Activated CD8-positive, alpha-beta T cell treated with anti-CD3 and anti-CD28 coated beads for 36 hours (primary cell): Measurements from ENCODE around the gene MTFP1. TPM values are rescaled to one million over a fixed set of nuclear protein-coding genes. Genes with fewer than 3 reads are reported as not detected.

Experiments
- ATAC-seq: fragments of 200-7000 bp; cut with Tn5 transposase; one replicate; pipeline ENCODE4 v1.10.0; 2021; ENCODE audit warnings: mild to moderate bottlenecking, moderate library complexity
- CTCF ChIA-PET: fragments of 350-600 bp; sonication (Branson Sonifier 250); formaldehyde crosslinking; loops from one replicate; lab custom pipeline; 2021; ENCODE audit warnings: antibody characterized with exemption; lab: Charles Lee
- POLR2A ChIA-PET: fragments of 350-600 bp; sonication (Branson Sonifier 250); formaldehyde crosslinking; loops from one replicate; lab custom pipeline; 2021; ENCODE audit warnings: antibody characterized with exemption; lab: Charles Lee
- DNase-seq: peaks from one replicate; pipeline ENCODE4 v3.0.0-alpha.2; 2020
- H3K27ac Mint-ChIP-seq: one replicate; pipeline ENCODE4 v1.8.0; 2021; ENCODE audit warnings: mild to moderate bottlenecking, mixed read lengths
- H3K27me3 Mint-ChIP-seq: one replicate; pipeline ENCODE4 v1.8.0; 2021; ENCODE audit warnings: mixed read lengths
- H3K36me3 Mint-ChIP-seq: one replicate; pipeline ENCODE4 v1.8.0; 2021; ENCODE audit warnings: low read depth, mixed read lengths
- H3K4me1 Mint-ChIP-seq: one replicate; pipeline ENCODE4 v1.8.0; 2021; ENCODE audit warnings: low read depth, mixed read lengths
- H3K4me3 Mint-ChIP-seq: one replicate; pipeline ENCODE4 v1.8.0; 2021; ENCODE audit warnings: mild to moderate bottlenecking, moderate library complexity, mixed read lengths
- H3K9me3 Mint-ChIP-seq: one replicate; pipeline ENCODE4 v1.8.0; 2021; ENCODE audit warnings: mixed read lengths
- CTCF ChIP-seq: fragments of 200-600 bp; IDR thresholded peaks from one replicate; pipeline ENCODE4 v1.8.0; 2022; ENCODE audit warnings: antibody characterized with exemption, mild to moderate bottlenecking
- intact Hi-C: fragments of 100-400 bp; cut with micrococcal nuclease; formaldehyde crosslinking; loops from one replicate; pipeline ENCODE4 v1.10.0; 2022
- total RNA-seq, 2 experiments: library from RNA; stranded (reverse); gene quantifications; one replicate each; pipeline ENCODE4 v1.2.3, GENCODE V29; 2021

Gene MTFP1
- total RNA-seq, 2 experiments from 2014 or later: 89.8 to 93.8 TPM

- TF ChIP-seq CTCF: no peak
- ATAC-seq (no peak), DNase-seq (no peak)
- intact Hi-C loops: no loop called here
- Mint-ChIP-seq H3K4me1 (peaks cover 10% of the 10 kb centered on the region), H3K27ac (no peak overlapping the region), H3K9me3 (no peaks in the 10 kb centered on the region), H3K4me3 (no peak overlapping the region), H3K27me3 (no peaks in the 10 kb centered on the region), H3K36me3 (peaks cover 12% of the 10 kb centered on the region)
- POLR2A ChIA-PET: interaction anchor here (0.9 to 2.7 kb wide), 9 partner anchors 10 to 155 kb away, joined by 3 to 10 read pairs (median 4); partner anchors contain the start of genes SEC14L2 and SEC14L3
- CTCF ChIA-PET: interaction anchor here (0.9 to 2.2 kb wide), 6 partner anchors 9 to 80 kb away, joined by 3 to 6 read pairs (median 5); partner anchors contain the start of genes MTFP1 and SEC14L2
Observed at GRCh38 chr22:30405731-30406130, 19.8 kb upstream of the MTFP1 start.

GRCh38 chr22:30406400-30406799 lies 19.2 kb upstream of the MTFP1 start:
- Mint-ChIP-seq H3K27ac (no peak overlapping the region), H3K36me3 (peaks cover 14% of the 10 kb centered on the region), H3K9me3 (no peaks in the 10 kb centered on the region), H3K27me3 (no peaks in the 10 kb centered on the region), H3K4me3 (no peak overlapping the region), H3K4me1 (peaks cover 10% of the 10 kb centered on the region)
- ATAC-seq: no peak
- POLR2A ChIA-PET: interaction anchor here (1.1 to 2.7 kb wide), 4 partner anchors 10 to 52 kb away, joined by 4 to 10 read pairs (median 5); partner anchors contain the start of gene SEC14L2
- intact Hi-C loops: no loop called here
- no peak for DNase-seq
- TF ChIP-seq CTCF: no peak
- CTCF ChIA-PET: interaction anchor here (0.9 to 2.2 kb wide), 5 partner anchors 8 to 79 kb away, joined by 3 to 6 read pairs (median 5); partner anchors contain the start of gene SEC14L2

GRCh38 chr22:30408388-30409102 lies 17.0 kb upstream of the MTFP1 start:
- ATAC-seq: peak; percentile 61
- no peak overlapping the region for H3K27ac Mint-ChIP-seq
- no peaks in the 10 kb centered on the region for H3K9me3 Mint-ChIP-seq
- intact Hi-C loops: no loop called here
- no peaks in the 10 kb centered on the region for H3K27me3 Mint-ChIP-seq
- CTCF ChIA-PET: interaction anchor here (0.9 to 1.6 kb wide), 3 partner anchors 17 to 121 kb away, joined by 3 to 4 read pairs (median 3); no protein-coding TSS in a partner anchor
- H3K4me3 Mint-ChIP-seq: no peak overlapping the region
- H3K36me3 Mint-ChIP-seq: peaks cover 19% of the 10 kb centered on the region
- POLR2A ChIA-PET: interaction anchor here (0.9 kb wide), 1 partner anchor 18 kb away, joined by 3 read pairs; no protein-coding TSS in a partner anchor
- H3K4me1 Mint-ChIP-seq: peaks cover 15% of the 10 kb centered on the region
- DNase-seq: no peak
- no peak for TF ChIP-seq CTCF

GRCh38 chr22:30411780-30412179 lies 13.8 kb upstream of the MTFP1 start:
- Mint-ChIP-seq H3K4me3 (no peak overlapping the region), H3K36me3 (peaks cover 37% of the 10 kb centered on the region), H3K4me1 (peaks cover 38% of the 10 kb centered on the region), H3K27me3 (no peaks in the 10 kb centered on the region), H3K9me3 (no peaks in the 10 kb centered on the region), H3K27ac (peak overlapping the region; percentile 48)
- DNase-seq (no peak), ATAC-seq (no peak)
- ChIA-PET CTCF (interaction anchor here (0.9 to 1.8 kb wide), 7 partner anchors 11 to 26 kb away, joined by 3 to 7 read pairs (median 3); partner anchors contain the start of genes RNF215 and SEC14L2), POLR2A (interaction anchor here (0.6 to 2.1 kb wide), 5 partner anchors 12 to 22 kb away, joined by 3 to 5 read pairs (median 3); partner anchors contain the start of gene MTFP1)
- no peak for TF ChIP-seq CTCF
- intact Hi-C loops: no loop called here
